Spleen (tissue), 11 donors: ENCODE data around the gene LRMDA. TPM values are rescaled to one million over a fixed set of nuclear protein-coding genes. Genes with fewer than 3 reads are reported as not detected.

ENCODE experiments used
- DNase-seq: peaks from one replicate; pipeline ENCODE4 v3.0.0-alpha.2; 2020
- H3K27ac ChIP-seq, 8 donors: fragments of 200-600 bp; sonication (generic) in 7 of 8; 1 replicate in 4 of 8; 2 replicates in 4 of 8; pipeline versions ENCODE4 v1.5.0 to v1.8.0; 2016 to 2021; ENCODE audit warnings: inconsistent platforms in 4 of 8, mild to moderate bottlenecking in 4 of 8, moderate library complexity in 1 of 8
- H3K27me3 ChIP-seq, 7 donors: fragments of 200-600 bp; sonication (generic) in 6 of 7; replicated peaks in 1 of 7; 1 replicate in 4 of 7; 2 replicates in 3 of 7; pipeline versions ENCODE4 v1.5.0 to v1.8.0; 2016 to 2021; ENCODE audit warnings: inconsistent platforms in 3 of 7, mild to moderate bottlenecking in 1 of 7
- H3K36me3 ChIP-seq, 6 donors: fragments of 200-600 bp; sonication (generic) in 5 of 6; 1 replicate in 4 of 6; 2 replicates in 2 of 6; pipeline versions ENCODE4 v1.5.0 to v1.8.0; 2016 to 2021; ENCODE audit warnings: inconsistent platforms in 2 of 6
- H3K4me1 ChIP-seq, 6 donors: fragments of 200-600 bp; sonication (generic) in 5 of 6; 1 replicate in 3 of 6; 2 replicates in 3 of 6; pipeline versions ENCODE4 v1.5.0 to v1.8.0; 2016 to 2021; ENCODE audit warnings: inconsistent platforms in 3 of 6
- H3K4me3 ChIP-seq, 8 donors: fragments of 200-600 bp; sonication (generic) in 7 of 8; 1 replicate in 4 of 8; 2 replicates in 4 of 8; pipeline versions ENCODE4 v1.5.0 to v1.8.0; 2016 to 2021; ENCODE audit warnings: inconsistent platforms in 4 of 8, mild to moderate bottlenecking in 4 of 8, moderate library complexity in 2 of 8
- H3K9me3 ChIP-seq, 8 donors: fragments of 200-600 bp; sonication (generic) in 7 of 8; 1 replicate in 4 of 8; 2 replicates in 4 of 8; pipeline versions ENCODE4 v1.5.0 to v1.8.0; 2016 to 2021; ENCODE audit warnings: inconsistent platforms in 4 of 8
- CTCF ChIP-seq, 11 experiments: fragments of 200-600 bp in 7 of 11; fragments of 450-650 bp in 4 of 11; sonication (generic) in 4 of 11; IDR thresholded peaks in 8 of 11; conservative IDR thresholded peaks in 3 of 11; 1 replicate in 7 of 11; 2 replicates in 4 of 11; pipeline versions ENCODE4 v1.4.0 to v1.8.0; 2016 to 2021; ENCODE audit warnings: antibody characterized with exemption in 11 of 11, inconsistent platforms in 4 of 11, mild to moderate bottlenecking in 1 of 11
- POLR2A ChIP-seq, 3 donors: fragments of 450-650 bp; IDR thresholded peaks; one replicate each; pipeline ENCODE4 v1.5.1; 2017; ENCODE audit warnings: antibody characterized with exemption in 3 of 3, mild to moderate bottlenecking in 1 of 3
- POLR2AphosphoS5 ChIP-seq, 3 donors: sonication (generic); formaldehyde crosslinking; IDR thresholded peaks; one replicate each; pipeline ENCODE4 v1.5.1; 2017; ENCODE audit warnings: antibody characterized with exemption in 3 of 3
- WGBS, 5 donors: extraction: QIAGEN DNeasy Blood & Tissue Kit in 3 of 5; methylation state at CpG; one replicate each; pipeline versions ENCODE4 v1.1.5 to v1.1.7; 2013 to 2018; 5-methylcytosine and 5-hydroxymethylcytosine counted together
- intact Hi-C: fragments of 100-400 bp; cut with DNase I; formaldehyde crosslinking; loops from one replicate; pipeline ENCODE4 v1.15.0; 2023; ENCODE audit warnings: low total_unique reads
- polyA plus RNA-seq, 3 donors: library from polyadenylated mRNA; stranded (reverse); fragments of 200-250 nt; gene quantifications; one replicate each; pipeline ENCODE4 v1.2.1, GENCODE V29; 2013
- total RNA-seq, 7 donors: library from RNA; depleted of rRNA in 3 of 7; stranded (reverse); fragments of >200 nt in 3 of 7; fragmentation: NEBNext Ultra II Directional in 4 of 7; extraction: Animal tissue kit (Norgen Biotek cat#: 25700) in 4 of 7; gene quantifications; one replicate each; pipeline versions ENCODE4 v1.1.0 to v1.2.1, GENCODE V29; 2016 to 2021
- donor health status: healthy with polysubstance abuse.
- donor health status: DM: no; HTN: no; CAD: no; lungs with moderate emphysema.
- donor health status: DM: no; HTN: no; CAD: no.
- donor health status: Bipolar disorder and iron deficiency.
- donor health status: healthy.
- donor health status: DM: no; HTN: no; CAD: no.
- donor health status: DM: yes; HTN: yes; CAD: no.

Gene LRMDA
- total and polyA plus RNA-seq, 10 donors, result 7.3 to 46.6 (median 28.2) TPM

GRCh38 chr10:76285515-76285914, 854.1 kb downstream of the LRMDA start:
- Histone ChIP-seq H3K4me3 (no peak overlapping the region), H3K36me3 (no peaks in the 10 kb centered on the region), H3K4me1 (peaks cover 0 to 5% (median 0%) of the 10 kb centered on the region in 6 donors), H3K27me3 (no peaks in the 10 kb centered on the region), H3K27ac (no peak overlapping the region), H3K9me3 (no peaks in the 10 kb centered on the region)
- intact Hi-C loops, result no loop called here
- 78 to 87% (median 82%) methylated on average over 2 of the region's 2 CpGs for WGBS, 5 donors
- DNase-seq, result no peak
- TF ChIP-seq POLR2A (IDR thresholded peaks at IDR 0.05) (no peak), CTCF (IDR thresholded peaks at IDR 0.05 in 8 of 11, conservative IDR thresholded peaks at IDR 0.05 in 3 of 11) (no peak), POLR2AphosphoS5 (IDR thresholded peaks at IDR 0.05) (no peak)

GRCh38 chr10:76286536-76286935, 855.1 kb downstream of the LRMDA start:
- intact Hi-C loops, result no loop called here
- 0 to 71% (median 53%) methylated on average over 1 of the region's 1 CpG for WGBS, 5 donors
- TF ChIP-seq POLR2A (IDR thresholded peaks at IDR 0.05), result no peak
- TF ChIP-seq CTCF (IDR thresholded peaks at IDR 0.05 in 8 of 11, conservative IDR thresholded peaks at IDR 0.05 in 3 of 11), result no peak
- no peak for TF ChIP-seq POLR2AphosphoS5 (IDR thresholded peaks at IDR 0.05)

GRCh38 chr10:76287856-76288255, 856.4 kb downstream of the LRMDA start:
- 65 to 83% (median 77%) methylated on average over 3 of the region's 3 CpGs for WGBS, 5 donors
- intact Hi-C loops, result no loop called here
- TF ChIP-seq POLR2AphosphoS5 (IDR thresholded peaks at IDR 0.05), result no peak
- no peak for TF ChIP-seq POLR2A (IDR thresholded peaks at IDR 0.05)
- Histone ChIP-seq H3K9me3 (no peaks in the 10 kb centered on the region), H3K27ac (peak overlapping the region in 1 of 8 donors; percentile 26), H3K36me3 (no peaks in the 10 kb centered on the region), H3K4me1 (no peaks in the 10 kb centered on the region), H3K27me3 (no peaks in the 10 kb centered on the region), H3K4me3 (no peak overlapping the region)
- DNase-seq, result no peak

More at GRCh38 chr10:76286536-76286935, 855.1 kb downstream of the LRMDA start:
- no peaks in the 10 kb centered on the region for H3K36me3 ChIP-seq
- no peak for DNase-seq
- no peaks in the 10 kb centered on the region for H3K9me3 ChIP-seq
- no peak overlapping the region for H3K4me3 ChIP-seq
- no peak overlapping the region for H3K27ac ChIP-seq
- peaks cover 0 to 5% (median 0%) of the 10 kb centered on the region in 6 donors for H3K4me1 ChIP-seq
- H3K27me3 ChIP-seq, result no peaks in the 10 kb centered on the region

- TF ChIP-seq POLR2AphosphoS5 (IDR thresholded peaks at IDR 0.05), result no peak
- no peak for TF ChIP-seq POLR2A (IDR thresholded peaks at IDR 0.05)
- TF ChIP-seq CTCF (IDR thresholded peaks at IDR 0.05 in 8 of 11, conservative IDR thresholded peaks at IDR 0.05 in 3 of 11), result no peak
- Histone ChIP-seq H3K9me3 (no peaks in the 10 kb centered on the region), H3K27me3 (no peaks in the 10 kb centered on the region), H3K36me3 (no peaks in the 10 kb centered on the region), H3K4me1 (no peaks in the 10 kb centered on the region), H3K27ac (no peak overlapping the region), H3K4me3 (no peak overlapping the region)
- DNase-seq, result no peak
- intact Hi-C loops, result no loop called here
These were observed 859.8 kb downstream of the LRMDA start for GRCh38 chr10:76291175-76291574.

GRCh38 chr10:76291885-76292284, 860.5 kb downstream of the LRMDA start:
- intact Hi-C loops, result no loop called here
- 75 to 89% (median 83%) methylated on average over 4 of the region's 4 CpGs for WGBS, 5 donors
- Histone ChIP-seq H3K4me1 (no peaks in the 10 kb centered on the region), H3K36me3 (no peaks in the 10 kb centered on the region), H3K27ac (no peak overlapping the region), H3K9me3 (no peaks in the 10 kb centered on the region), H3K4me3 (no peak overlapping the region), H3K27me3 (no peaks in the 10 kb centered on the region)
- DNase-seq, result no peak
- no peak for TF ChIP-seq POLR2A (IDR thresholded peaks at IDR 0.05)
